IMR-90 (cell line): ENCODE data around the gene CES3. TPM values are rescaled to one million over a fixed set of nuclear protein-coding genes. Genes with fewer than 3 reads are reported as not detected.
A peak's percentile ranks its signal among the peaks of the same experiment; 100 is the strongest.

Experiments used
- ATAC-seq: fragments of 200-7000 bp; cut with Tn5 transposase; 2 replicates; pipeline ENCODE4 v1.9.1; 2020; ENCODE audit warnings: low read depth, mild to moderate bottlenecking, moderate library complexity
- BruUV-seq: library from RNA; stranded (reverse); fragments of 400-500 nt; replicated peaks from 2 replicates; lab custom pipeline; 2021; lab: Mats Ljungman, UMichigan
- CTCF ChIA-PET: fragments of 300-600 bp; formaldehyde crosslinking; extraction: SDS; loops from one replicate; lab custom pipeline; 2021; ENCODE audit warnings: antibody characterized with exemption; lab: Yijun Ruan, JAX
- POLR2A ChIA-PET: fragments of 300-600 bp; sonication (Branson Sonifier 250); formaldehyde crosslinking; loops from one replicate; lab custom pipeline; 2022; ENCODE audit warnings: antibody characterized with exemption; ENCODE audit not compliant: unreplicated experiment; lab: Charles Lee
- DNase-seq: peaks from one replicate; pipeline ENCODE4 v3.0.0; 2013
- H2AFZ ChIP-seq: replicated peaks from 2 replicates; pipeline ENCODE3; 2013; ENCODE audit warnings: low read length, mild to moderate bottlenecking; ENCODE audit not compliant: poor library complexity
- H2AK5ac ChIP-seq: 2 replicates; pipeline ENCODE4 v1.6.1; 2013; ENCODE audit warnings: low read depth, low read length, inconsistent platforms
- H2AK9ac ChIP-seq: replicated peaks from 2 replicates; pipeline ENCODE3; 2013; ENCODE audit warnings: mild to moderate bottlenecking, low read depth, low read length, moderate library complexity; ENCODE audit not compliant: poor library complexity
- H2BK120ac ChIP-seq: 2 replicates; pipeline ENCODE4 v1.6.1; 2013; ENCODE audit warnings: low read depth, low read length, inconsistent platforms
- H2BK15ac ChIP-seq: 3 replicates; pipeline ENCODE4 v1.6.1; 2013; ENCODE audit warnings: low read depth, low read length, inconsistent platforms
- H2BK20ac ChIP-seq: 2 replicates; pipeline ENCODE4 v1.6.1; 2013; ENCODE audit warnings: low read depth, mild to moderate bottlenecking, inconsistent platforms, low read length, moderate library complexity
- H2BK5ac ChIP-seq: 2 replicates; pipeline ENCODE4 v1.6.1; 2013; ENCODE audit warnings: mild to moderate bottlenecking, low read depth, low read length, inconsistent platforms; ENCODE audit not compliant: poor library complexity, severe bottlenecking
- H3K14ac ChIP-seq: replicated peaks from 2 replicates; pipeline ENCODE4 v1.6.1; 2013; ENCODE audit warnings: low read depth, low read length, inconsistent platforms
- H3K18ac ChIP-seq: 2 replicates; pipeline ENCODE4 v1.6.1; 2013; ENCODE audit warnings: low read depth, low read length, control low read depth
- H3K23ac ChIP-seq: 2 replicates; pipeline ENCODE4 v1.6.1; 2013; ENCODE audit warnings: low read depth, low read length, inconsistent platforms
- H3K27ac ChIP-seq: 2 replicates; pipeline ENCODE4 v1.5.1; 2013; ENCODE audit warnings: mild to moderate bottlenecking, control low read depth, low read length; ENCODE audit not compliant: insufficient read depth
- H3K27me3 ChIP-seq: 2 replicates; pipeline ENCODE4 v1.6.1; 2013; ENCODE audit warnings: low read length; ENCODE audit not compliant: control insufficient read depth, insufficient read depth
- H3K36me3 ChIP-seq: 2 replicates; pipeline ENCODE4 v1.6.1; 2013; ENCODE audit warnings: low read length, mixed read lengths; ENCODE audit not compliant: control insufficient read depth, insufficient read depth
- H3K4ac ChIP-seq: 2 replicates; pipeline ENCODE4 v1.6.1; 2013; ENCODE audit warnings: low read depth, low read length, inconsistent platforms
- H3K4me1 ChIP-seq: 2 replicates; pipeline ENCODE4 v1.6.1; 2013; ENCODE audit warnings: low read length, mixed read lengths; ENCODE audit not compliant: control insufficient read depth, insufficient read depth
- H3K4me2 ChIP-seq: 2 replicates; pipeline ENCODE4 v1.6.1; 2013; ENCODE audit warnings: low read depth, mild to moderate bottlenecking, control low read depth, low read length, moderate library complexity
- H3K4me3 ChIP-seq: 2 replicates; pipeline ENCODE4 v1.5.1; 2013; ENCODE audit warnings: low read depth, mild to moderate bottlenecking, control low read depth, low read length, moderate library complexity; ENCODE audit not compliant: insufficient read depth
- H3K56ac ChIP-seq: 2 replicates; pipeline ENCODE4 v1.6.1; 2013; ENCODE audit warnings: low read length, inconsistent platforms; ENCODE audit not compliant: insufficient read depth; ENCODE audit errors: extremely low read depth
- H3K79me1 ChIP-seq, 2 experiments: 2 replicates each; pipeline ENCODE4 v1.6.1; 2013; ENCODE audit warnings: low read length in 2 of 2, inconsistent platforms in 1 of 2, low read depth in 1 of 2
- H3K9ac ChIP-seq: 2 replicates; pipeline ENCODE4 v1.6.1; 2013; ENCODE audit warnings: low read depth, low read length, control low read depth
- H3K9me1 ChIP-seq: 2 replicates; pipeline ENCODE4 v1.6.1; 2013; ENCODE audit warnings: low read length, inconsistent platforms; ENCODE audit not compliant: insufficient read depth
- H3K9me3 ChIP-seq: 2 replicates; pipeline ENCODE4 v1.6.1; 2013; ENCODE audit warnings: low read length; ENCODE audit not compliant: control insufficient read depth, insufficient read depth
- H4K20me1 ChIP-seq: 2 replicates; pipeline ENCODE4 v1.6.1; 2013; ENCODE audit warnings: low read length, inconsistent platforms; ENCODE audit not compliant: insufficient read depth
- H4K5ac ChIP-seq: 2 replicates; pipeline ENCODE4 v1.6.1; 2013; ENCODE audit warnings: mild to moderate bottlenecking, low read depth, low read length, control low read depth
- H4K8ac ChIP-seq, 2 experiments: 2 replicates each; pipeline ENCODE4 v1.6.1; 2013; ENCODE audit warnings: low read depth in 2 of 2, low read length in 2 of 2, control low read depth in 1 of 2, inconsistent platforms in 1 of 2
- H4K91ac ChIP-seq: 2 replicates; pipeline ENCODE4 v1.6.1; 2013; ENCODE audit warnings: low read depth, low read length, inconsistent platforms; ENCODE audit not compliant: insufficient read depth
- CEBPB ChIP-seq: IDR thresholded peaks from 2 replicates; pipeline ENCODE4 v1.6.1; 2012; ENCODE audit warnings: low read depth, low read length, improper control_type of control experiment
- CTCF ChIP-seq: conservative IDR thresholded peaks from 2 replicates; pipeline ENCODE4 v1.5.1; 2012; ENCODE audit warnings: mild to moderate bottlenecking, low read depth, low read length, improper control_type of control experiment
- WGBS, 2 experiments: methylation state at CpG; one replicate each; pipeline versions ENCODE4 v1.1.5 to v1.1.7; 2013; ENCODE audit warnings: missing lambda C conversion rate in 2 of 2; ENCODE audit not compliant: insufficient read length in 1 of 2; ENCODE audit errors: extremely low coverage in 2 of 2; 5-methylcytosine and 5-hydroxymethylcytosine counted together
- dilution Hi-C: fragments of 300-500 bp; cut with HindIII; formaldehyde crosslinking; loops from one replicate; pipeline ENCODE4 v1.14.3; 2018; ENCODE audit warnings: low sequenced_read_pairs; ENCODE audit not compliant: unreplicated experiment
- in situ Hi-C: fragments of 300-500 bp; cut with MboI; formaldehyde crosslinking; loops from 3 replicates; pipeline ENCODE4 v1.14.3; 2019; ENCODE audit warnings: low sequenced_read_pairs, inconsistent platforms, mixed read lengths
- intact Hi-C: fragments of 100-400 bp; cut with micrococcal nuclease; formaldehyde crosslinking; loops from 2 replicates; pipeline ENCODE4 v1.10.0; 2022
- polyA plus RNA-seq, 3 experiments: library from polyadenylated mRNA; depleted of rRNA; stranded (reverse); fragments of >200 nt; gene quantifications; 2 replicates each; pipeline ENCODE4 v1.2.3, GENCODE V29; 2012; ENCODE audit warnings: low replicate concordance in 1 of 3
- total RNA-seq: library from RNA; depleted of rRNA; stranded (reverse); fragments of >200 nt; gene quantifications from 2 replicates; pipeline ENCODE4 v1.2.3, GENCODE V29; 2012

The CES3 gene
- total and polyA plus RNA-seq, 2 of the 4 experiments (the other 2 are of a cell fraction) = 0.03 TPM; not detected in 1

- ChIA-PET POLR2A (no interaction called here), CTCF (no interaction called here)
- no TSS peak for BruUV-seq
- no peak overlapping the region for H2AK9ac ChIP-seq
- peaks cover 8% of the 10 kb centered on the region for H3K36me3 ChIP-seq
- 100% methylated on average over 1 of the region's 4 CpGs; no CpG with 5 or more reads in 1 of the 2 experiments for WGBS, 2 experiments
- peaks cover 12 to 33% of the 10 kb centered on the region in 2 experiments for H3K79me1 ChIP-seq
- peaks cover 19% of the 10 kb centered on the region for H4K20me1 ChIP-seq
- H3K4me3 ChIP-seq = no peak overlapping the region
- DNase-seq = peak; percentile 85
- no peak overlapping the region for H4K5ac ChIP-seq
- no peak for ATAC-seq
- no peak overlapping the region for H3K4me2 ChIP-seq
- peaks cover 2% of the 10 kb centered on the region; the same call in 1 of the 2 replicates for H3K27me3 ChIP-seq
- no peak overlapping the region for H4K91ac ChIP-seq
- intact Hi-C loops (no loop called here), in situ Hi-C loops (loop anchor here (5.0 kb wide), 1 partner anchor 33 kb away; no protein-coding TSS in a partner anchor), dilution Hi-C loops (no loop called here)
- no peaks in the 10 kb centered on the region for H3K9me3 ChIP-seq
- TF ChIP-seq CEBPB = peak; percentile 89
- no peak for TF ChIP-seq CTCF
- no peak overlapping the region for H3K56ac ChIP-seq
- no peak overlapping the region for H2AFZ ChIP-seq
- H2BK120ac ChIP-seq = no peak overlapping the region
- H3K4ac ChIP-seq = no peak overlapping the region
- H4K8ac ChIP-seq = no peak overlapping the region
- H3K4me1 ChIP-seq = peaks cover 28% of the 10 kb centered on the region
- no peak overlapping the region for H2BK20ac ChIP-seq
- H3K9me1 ChIP-seq = peaks cover 36% of the 10 kb centered on the region
- H3K18ac ChIP-seq = no peak overlapping the region
- no peak overlapping the region for H3K14ac ChIP-seq
- no peak overlapping the region for H2BK5ac ChIP-seq
- no peak overlapping the region for H3K27ac ChIP-seq
- H2BK15ac ChIP-seq = no peak overlapping the region
- no peak overlapping the region for H3K9ac ChIP-seq
- H3K23ac ChIP-seq = no peak overlapping the region
- no peak overlapping the region for H2AK5ac ChIP-seq
Measured at GRCh38 chr16:66930189-66930588, 30.9 kb upstream of the CES3 start.
